HG02970 (cell line): ENCODE data around the gene NBPF1.
"Not testable (repeated sequence)": the region's sequence is repeated elsewhere in the genome, so short reads cannot be mapped to it uniquely, and the experiment has no call there.

Experiments used
- ATAC-seq: cut with Tn5 transposase; IDR thresholded peaks from one replicate; pipeline ENCODE4 v1.9.1; 2021; ENCODE audit warnings: mild to moderate bottlenecking, moderate library complexity, moderate number of reproducible peaks; ENCODE audit not compliant: unreplicated experiment, low FRiP score

NBPF1 gene

DNA sequence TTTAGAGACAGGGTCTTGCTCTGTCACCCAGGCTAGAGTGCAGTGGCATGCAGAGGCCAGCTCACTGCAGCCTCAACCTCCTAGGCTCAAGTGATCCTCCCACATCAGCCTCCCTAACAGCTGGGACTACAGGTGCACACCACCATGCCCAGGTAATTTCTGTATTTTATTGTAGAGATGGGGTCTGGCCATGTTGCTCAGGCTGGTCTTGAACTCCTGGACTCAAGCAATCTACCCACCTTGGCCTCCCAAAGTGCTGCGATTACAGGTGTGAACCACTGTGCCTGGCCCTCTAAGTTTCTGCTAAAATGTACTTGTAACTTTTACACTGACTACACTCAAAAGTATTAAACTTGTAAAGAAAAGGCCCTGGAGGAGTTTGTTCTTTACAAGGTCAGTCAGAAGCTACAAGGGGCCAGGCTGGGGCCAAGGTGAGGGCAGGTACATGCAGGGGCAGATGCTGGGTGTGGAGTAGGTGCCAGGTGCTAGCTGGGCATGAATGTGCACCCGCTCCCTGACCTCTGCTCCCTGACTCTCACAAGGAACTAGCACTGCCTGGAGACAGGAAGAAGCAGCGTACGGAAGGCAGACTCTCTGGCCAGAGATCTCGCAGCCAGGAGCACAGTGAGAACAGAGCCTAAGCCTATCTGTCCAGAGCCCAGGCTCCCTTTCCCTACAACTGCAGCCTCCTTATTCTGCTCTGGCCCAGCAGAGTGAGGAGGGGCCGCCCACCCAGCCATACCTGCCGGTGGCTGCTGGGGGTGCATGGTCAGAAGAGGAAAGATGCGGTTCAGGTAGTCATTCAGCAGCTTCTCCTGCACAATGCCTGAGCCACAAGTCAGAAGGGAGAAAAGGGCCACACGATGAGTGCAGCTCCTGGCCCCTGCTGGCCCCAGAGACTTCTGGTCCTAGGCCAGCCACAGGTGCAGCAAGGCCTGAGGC is 28.9 kb upstream of the NBPF1 start:
- not testable (repeated sequence) for ATAC-seq

DNA sequence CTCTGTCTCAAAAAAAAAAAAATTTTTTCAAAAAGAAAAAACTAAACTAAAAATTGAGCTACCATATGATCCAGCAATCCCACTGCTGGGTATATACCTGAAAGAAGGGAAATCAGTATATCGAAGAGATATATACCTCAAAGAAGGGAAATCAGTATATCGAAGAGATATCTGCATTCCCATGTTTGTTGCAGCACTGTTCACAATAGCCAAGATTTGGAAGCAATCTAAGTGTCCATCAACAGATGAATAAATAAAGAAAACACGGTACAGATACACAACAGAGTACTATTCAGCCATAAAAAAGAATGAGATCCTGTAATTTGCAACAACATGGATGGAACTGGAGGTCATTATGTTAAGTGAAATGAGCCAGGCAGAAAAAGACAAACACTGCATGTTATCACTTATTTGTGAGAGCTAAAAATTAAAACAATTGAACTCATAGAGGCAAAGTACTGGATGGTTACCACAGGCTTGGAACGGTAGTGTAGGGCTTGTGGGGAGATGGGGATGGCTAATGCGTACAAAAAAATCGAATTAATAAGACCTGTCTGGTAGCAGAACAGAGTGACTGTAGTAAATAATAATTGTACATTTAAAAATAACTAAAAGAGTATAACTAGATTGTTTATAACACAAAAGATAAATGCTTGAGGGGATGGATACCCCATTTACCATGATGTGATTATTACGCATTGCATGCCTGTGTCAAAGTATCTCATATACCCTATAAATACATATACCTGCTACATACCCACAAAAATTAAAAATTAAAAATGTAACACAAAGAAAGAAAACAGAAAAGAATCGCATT is 28.0 kb upstream of the NBPF1 start:
- not testable (repeated sequence) for ATAC-seq

DNA sequence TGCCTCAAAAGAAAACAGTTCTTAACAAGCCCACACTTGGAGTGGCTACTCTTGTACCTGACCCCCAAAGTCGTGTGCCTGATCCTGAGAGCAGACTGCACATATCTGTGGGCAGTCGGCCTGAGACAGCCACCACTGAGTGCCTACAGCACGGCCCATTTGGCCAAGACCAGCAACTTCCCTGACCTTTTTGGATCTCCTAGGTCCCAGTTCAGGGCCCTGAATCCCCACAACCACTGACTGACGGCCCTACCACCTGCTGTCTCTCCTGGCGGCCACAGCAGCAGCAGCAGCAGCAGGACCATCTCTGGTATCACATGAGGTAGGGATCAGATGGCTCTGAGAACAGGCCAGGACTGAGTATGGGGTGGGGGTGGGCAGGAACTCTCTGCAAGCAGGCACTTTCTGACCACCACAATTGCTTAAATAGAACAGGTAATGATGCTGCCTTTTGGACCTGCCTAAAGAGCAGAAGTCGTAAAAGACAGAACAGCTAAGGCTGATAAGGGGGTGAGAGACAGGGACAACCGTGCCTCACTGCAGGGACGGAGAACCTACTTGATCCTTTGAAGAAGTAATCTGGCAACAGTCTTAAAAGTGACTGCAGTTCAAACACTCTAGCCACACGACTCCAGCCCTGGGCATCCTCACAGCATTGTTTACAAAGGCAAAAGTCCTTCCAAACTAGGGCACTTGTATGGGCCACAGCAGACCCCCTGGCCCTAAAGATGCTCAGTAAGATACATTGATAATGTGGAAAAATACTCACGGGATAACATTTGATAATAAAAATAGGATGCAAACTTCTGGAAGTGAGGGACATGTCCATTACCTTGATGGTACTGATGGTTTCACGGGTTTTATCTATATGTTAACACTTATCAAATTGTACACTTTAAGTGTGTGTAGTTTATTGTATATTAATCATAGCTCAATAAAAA is 26.0 kb upstream of the NBPF1 start:
- not testable (repeated sequence) for ATAC-seq

DNA sequence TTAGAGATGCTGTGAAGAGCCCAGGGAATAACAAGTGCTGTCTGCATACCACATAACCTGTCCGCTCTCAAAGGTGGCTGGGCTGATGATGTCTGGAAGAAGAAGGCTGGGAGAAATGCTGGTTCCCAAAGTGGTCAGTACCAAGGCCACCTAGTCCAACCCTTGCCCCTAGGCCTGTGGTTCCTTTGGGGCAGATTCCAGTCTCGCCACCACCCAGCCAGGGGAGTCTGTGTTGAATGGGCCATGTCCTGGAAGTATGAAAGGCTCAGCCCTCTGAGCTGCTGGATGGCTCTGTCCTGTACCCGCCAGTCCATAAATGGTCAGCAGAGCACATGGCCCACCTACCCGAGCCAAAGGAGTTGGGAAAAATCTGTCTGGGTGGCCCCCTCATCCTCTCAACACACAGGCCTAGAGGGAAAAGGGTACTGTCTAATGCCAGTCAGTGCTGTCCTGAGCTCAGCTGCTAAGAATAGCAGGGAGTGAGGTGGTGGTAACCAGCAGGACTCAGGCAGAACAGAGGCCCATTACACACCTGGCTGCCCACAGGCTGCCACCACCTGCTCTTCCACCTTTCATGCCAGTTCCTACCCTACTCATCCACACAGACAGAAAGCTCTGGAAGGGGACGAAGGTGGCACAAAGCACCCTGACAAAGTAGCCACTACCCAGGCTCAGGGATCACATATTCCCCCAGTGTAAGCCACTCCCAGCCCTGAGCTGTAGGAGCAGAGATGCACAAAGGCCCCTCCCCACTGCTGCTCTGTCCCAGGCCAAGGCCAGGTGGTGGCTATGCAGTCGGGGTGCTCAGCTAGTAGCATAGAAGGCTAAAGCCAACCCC is 24.8 kb upstream of the NBPF1 start:
- not testable (repeated sequence) for ATAC-seq

DNA sequence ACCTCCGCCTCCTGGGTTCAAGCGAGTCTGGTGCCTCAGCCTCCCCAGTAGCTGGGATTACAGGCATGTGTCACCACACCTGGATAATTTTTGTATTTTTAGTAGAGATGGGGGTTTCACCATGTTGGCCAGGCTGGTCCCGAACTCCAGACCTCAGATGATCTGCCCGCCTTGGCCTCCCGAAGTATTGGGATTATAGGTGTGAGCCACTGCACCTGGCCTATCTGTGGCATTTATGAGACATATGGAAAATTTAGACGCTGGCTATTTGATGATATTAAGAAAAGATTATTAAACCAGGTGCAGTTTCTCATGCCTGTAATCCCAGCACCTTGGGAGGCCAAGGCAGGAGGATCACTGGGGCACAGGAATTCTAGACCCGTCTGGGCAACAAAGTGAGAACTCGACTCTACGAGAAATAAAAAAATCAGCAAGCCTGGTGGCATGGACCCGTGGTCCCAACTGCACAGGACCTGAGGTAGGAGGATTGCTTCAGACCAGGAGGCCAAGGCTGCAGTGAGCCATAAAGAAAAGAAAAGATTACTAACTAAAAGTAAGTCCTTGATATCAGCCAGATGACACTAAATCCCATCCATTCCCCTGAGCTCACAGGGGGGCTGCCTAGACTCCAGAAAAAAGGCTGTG is 23.3 kb upstream of the NBPF1 start:
- not testable (repeated sequence) for ATAC-seq

DNA sequence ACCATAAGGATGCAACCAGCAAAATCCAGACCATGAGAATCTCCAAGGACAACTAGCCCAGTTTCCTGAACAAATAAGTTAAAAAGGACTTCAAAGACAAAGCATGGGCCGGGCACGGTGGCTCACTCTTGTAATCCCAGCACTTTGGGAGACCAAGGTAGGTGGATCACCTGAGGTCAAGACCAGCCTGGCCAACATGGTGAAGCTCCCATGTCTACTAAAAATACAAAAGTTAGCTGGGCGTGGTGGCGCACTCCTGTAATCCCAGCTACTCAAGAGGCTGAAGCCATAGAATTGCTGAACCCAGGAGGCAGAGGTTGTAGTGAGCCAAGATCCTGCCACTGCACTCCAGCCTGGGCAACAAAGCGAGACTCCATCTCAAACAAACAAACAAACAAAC is 22.6 kb upstream of the NBPF1 start:
- ATAC-seq, result not testable (repeated sequence)

DNA sequence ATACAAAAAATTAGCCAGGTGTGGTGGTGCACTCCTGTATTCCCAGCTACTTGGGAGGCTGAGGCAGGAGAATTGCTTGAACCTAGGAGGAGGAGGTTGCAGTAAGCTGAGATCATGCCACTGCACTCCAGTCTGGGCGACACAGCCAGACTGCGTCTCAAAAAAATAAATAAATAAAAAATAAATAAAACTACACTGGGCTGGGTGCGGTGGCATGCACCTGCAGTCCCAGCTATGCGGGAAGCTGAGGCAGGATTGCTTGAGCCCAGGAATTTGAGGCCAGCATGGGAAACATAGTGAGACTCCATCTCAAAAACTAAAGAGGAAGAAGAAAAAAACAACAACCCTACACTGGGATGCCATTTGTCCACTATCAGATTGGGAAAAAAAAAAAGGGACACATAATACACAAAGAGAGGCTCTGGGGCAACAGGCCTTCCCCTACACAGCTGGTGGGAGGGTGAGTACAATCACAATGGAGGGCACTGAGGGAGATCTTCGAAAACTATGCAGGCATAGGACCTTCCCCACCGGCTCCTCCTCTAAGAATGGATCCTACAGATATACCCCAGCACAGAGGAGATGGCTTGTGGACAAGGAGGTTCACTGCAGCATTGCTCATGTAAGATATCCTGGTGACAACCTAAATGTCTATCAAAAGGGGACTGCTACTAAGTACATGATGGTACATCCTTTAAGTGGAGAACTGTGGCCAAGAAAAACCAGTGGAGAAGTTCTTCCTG is 20.3 kb upstream of the NBPF1 start:
- ATAC-seq, result not testable (repeated sequence)

DNA sequence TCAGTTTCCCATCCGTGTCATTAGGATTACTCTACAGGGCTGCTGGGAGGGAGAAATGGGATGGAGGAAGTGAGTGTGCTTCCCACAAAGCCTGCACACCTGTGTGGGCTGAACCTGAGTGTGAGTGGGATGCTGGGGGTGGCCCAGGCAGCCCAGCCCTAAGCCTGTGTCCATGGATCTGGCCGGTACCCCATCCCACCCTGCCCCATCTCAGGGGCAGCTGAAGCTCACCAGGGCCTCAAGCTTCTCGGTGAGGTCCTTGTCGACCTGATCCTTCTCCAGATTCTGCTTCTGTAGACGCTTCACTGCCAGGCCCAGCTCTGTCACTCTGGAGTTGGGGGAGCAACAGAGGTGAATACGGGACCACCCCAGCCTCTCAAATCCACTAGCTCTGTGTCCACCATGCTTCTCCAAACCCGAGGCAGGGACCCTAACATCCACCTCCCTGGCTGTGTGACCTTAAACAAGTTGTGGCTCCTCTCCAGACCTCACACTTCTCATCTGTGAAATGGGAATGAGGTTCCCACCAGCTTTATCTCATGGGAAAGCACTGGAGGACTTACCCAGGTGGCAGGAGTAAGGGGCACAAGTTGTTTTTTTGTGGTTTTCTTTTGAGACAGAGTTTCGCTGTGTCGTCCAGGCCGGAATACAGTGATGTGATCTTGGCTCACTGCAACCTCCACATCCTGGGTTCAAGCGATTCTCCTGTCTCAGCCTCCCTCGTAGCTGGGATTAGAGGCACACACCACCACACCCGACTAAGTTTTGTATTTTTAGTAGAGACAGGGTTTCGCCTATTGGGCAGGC is 18.9 kb upstream of the NBPF1 start:
- ATAC-seq, result not testable (repeated sequence)

DNA sequence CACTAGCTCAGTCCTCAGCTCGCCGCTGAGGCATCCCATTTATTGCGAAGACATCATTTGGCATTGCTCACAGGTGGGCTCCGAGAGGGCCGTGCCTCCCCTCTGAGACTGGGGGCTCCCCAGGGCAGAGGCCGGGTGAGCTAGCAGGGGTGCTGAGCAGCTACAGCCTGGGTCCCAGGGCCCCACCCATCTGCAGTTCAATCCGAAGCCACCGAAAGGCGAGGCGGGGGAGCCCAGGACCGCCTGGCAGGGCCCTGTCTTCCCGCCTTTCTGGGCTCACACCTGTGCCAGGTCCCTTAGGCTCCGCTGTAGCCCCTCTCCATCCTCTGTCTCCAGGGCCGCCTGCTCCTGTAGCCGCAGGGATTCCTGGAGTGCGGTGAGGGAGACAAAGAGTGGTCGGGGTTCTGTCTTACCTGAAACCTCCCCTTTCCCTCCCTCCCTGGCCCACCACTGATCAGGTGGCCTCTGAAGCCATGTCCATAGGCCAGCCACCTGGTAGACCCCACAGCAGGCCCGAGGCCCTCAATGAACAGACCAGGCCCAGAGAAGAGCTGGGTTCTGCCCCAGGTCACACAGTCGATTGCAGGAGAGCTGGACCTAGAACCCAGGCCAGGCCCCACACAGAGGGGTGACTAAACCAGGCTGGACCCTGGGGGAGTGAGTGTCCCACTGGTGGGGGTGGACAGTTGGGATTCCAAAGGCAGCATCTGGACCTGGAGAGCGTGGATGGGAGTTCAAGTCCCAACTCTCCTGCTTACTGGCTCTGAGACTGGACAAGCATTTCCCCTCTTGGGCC is 18.1 kb upstream of the NBPF1 start:
- no peak for ATAC-seq

DNA sequence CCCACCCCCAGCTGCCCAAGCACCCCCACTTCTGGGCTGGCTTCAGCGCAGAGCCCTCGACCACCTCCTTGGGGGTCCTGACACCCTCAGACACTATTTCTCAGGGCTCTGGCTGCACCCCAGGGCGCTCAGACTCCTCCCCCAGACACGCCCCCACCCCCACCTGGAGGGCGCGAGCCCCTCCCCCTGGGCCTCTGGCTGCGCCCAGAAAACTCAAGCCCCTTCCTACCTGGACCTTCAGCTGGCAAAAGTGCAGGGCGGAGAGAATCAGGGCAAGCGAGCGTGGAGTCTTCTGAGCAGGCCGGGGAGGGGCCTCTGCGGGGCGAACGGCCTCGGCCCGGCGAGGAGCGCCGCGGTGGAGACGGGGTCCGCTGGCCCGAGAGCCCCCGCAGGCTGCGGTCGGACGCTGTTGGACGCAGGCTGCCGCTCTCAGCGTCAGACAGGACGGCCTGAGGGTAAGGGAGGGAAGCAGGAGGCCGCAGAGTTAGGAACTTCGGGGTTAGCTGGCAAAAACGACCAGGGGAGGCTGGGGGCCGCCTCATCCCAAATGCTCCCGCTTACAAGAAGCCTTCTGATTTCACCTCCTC is 17.4 kb upstream of the NBPF1 start:
- no peak for ATAC-seq

DNA sequence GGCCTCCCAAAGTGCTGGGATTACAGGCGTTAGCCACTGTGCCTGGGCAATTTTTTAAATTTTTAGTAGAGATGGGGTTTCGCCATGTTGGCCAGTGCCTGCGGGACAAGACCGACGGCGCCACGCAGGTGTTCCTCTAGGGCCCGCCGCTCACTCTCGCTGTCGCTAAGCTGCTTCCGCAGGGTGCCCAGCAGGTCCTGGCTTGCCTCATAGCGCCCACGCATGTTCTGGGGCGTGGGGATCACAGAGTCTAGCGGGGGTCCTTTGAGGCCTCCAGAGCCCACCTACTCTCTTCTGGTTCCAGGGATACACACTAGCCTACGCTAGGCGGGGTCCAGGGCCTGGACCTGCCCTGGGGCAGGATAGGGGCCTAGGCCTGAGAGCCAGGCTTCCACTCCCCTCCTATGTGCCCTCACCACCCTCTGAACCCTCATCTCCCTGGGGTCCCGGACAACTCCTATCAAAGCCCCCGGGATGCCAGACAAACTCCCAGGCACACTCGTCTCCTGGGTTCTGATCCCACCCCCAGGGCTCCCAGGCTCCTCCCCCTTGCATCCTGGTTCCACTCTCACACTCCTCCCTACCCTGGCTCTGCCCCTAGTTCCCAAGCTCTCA is 16.7 kb upstream of the NBPF1 start:
- ATAC-seq, result not testable (repeated sequence)

DNA sequence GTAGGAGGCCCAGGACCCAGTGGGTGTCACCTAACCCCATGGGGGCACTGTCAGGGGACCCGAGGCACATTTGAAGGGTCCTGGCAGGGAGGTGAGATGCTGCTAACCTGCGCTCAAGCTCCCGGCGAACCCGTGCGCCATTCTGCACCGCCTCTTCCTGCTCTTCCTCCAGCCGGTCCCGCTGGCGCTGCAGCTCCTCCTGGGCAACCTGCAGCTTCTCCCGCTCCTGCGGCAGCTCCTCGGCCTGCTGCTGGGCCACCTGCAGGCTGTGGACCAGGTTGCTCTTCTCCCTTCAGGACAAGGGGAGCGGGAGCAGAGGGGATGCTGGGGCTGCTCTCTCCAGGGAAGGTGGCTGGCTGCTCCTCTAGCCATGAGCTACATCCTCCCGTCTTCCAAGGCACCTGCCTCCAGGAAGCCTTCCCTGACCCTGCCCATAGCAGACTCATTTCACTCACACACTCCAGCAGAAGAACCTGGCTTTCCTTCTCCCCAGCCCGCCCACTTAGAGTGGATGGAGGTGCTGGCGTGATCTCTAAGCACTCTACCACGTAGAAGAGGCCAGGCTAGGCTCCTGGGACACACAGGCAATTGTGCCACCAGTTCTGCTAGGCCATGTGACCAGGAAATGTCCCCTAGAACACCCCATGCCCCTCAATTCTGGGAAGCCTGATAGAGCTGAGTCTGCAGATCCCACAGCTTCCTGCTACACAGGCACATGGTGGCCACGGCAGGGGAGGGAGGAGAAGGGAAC is 15.2 kb upstream of the NBPF1 start:
- ATAC-seq, result no peak

DNA sequence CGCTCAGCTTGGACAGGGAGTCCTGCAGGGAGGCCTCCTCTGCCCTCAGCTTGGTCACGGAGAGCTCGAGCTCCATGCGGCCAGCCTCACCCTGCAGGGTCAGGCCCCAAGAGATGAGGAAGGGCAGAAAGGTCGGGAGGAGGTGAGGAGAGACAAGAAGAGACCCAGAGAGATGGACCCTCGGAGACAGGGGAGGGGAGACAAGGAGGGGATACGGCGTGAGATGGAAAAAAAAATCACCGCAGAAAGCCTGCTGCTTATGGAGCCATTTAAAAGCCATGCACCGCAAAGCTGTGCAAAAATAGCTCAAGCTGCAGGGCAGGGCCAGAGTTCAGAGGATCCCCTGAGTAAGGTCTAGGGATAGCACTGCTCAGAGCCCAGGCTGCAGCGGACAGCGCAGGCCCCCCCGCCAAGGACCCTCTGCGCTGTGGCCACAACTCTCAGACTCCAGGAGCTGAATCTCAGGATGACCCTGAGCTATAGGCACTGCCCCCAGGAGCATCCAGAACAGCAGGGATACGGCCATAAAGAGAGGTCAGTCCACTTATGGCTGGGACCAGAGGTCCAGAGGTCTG is 13.1 kb upstream of the NBPF1 start:
- ATAC-seq, result not testable (repeated sequence)

DNA sequence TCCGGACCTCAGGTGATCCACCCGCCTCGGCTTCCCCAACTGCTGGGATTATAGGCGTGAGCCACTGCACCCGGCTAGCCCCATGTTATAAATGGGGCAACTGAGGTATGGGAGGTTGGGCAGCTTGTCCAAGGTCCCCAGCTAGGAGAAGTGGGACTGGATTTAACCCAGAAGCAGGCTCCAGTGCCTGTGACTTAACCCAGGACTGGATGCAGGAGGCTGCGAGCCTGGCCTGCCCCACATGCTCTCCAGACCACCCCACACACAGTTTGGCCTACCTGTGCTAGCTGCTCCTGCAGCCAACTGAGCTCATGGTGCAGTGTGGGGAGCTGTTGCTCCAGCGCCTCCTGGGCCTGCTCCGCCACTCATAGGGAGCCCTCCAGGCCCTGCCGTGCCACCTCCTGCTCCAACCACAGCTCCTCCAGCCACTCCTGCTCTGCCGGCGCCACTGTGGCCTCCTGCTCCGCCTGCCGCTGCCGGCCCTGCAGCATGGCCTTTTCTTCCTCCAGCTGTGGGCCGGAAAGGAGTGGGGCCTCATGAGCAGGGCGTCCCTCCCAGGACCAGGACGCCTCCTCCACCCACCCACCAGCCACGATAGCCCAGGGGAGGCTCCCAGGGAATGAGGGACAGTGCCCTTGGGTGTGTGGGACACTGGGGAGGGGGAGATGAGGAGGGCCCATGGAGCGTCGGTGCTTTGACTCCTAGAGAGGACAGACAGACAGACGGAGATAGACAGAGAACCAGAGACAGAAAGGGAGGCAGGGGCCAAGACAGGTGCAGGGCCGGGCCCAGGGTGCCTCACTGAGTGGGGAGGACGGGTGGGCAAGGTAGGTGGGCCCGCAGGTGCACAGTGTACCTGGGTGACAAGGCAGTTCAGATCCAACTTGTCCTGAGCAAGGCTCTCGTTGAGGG is 12.4 kb upstream of the NBPF1 start:
- ATAC-seq, result no peak
